Right lobe of liver (tissue), 6 donors: Measurements from ENCODE around the gene NDST4. TPM values are rescaled to one million over a fixed set of nuclear protein-coding genes. Genes with fewer than 3 reads are reported as not detected.

Source experiments
- ATAC-seq, 4 donors: fragments of 200-7000 bp; cut with Tn5 transposase; one replicate each; pipeline ENCODE4 v1.9.1; 2020; ENCODE audit warnings: mild to moderate bottlenecking in 4 of 4, moderate library complexity in 4 of 4
- DNase-seq, 3 donors: peaks; one replicate each; pipeline ENCODE4 v3.0.0-alpha.2; 2020
- H3K27ac ChIP-seq, 3 donors: fragments of 200-600 bp; one replicate each; pipeline ENCODE4 v1.8.0; 2022
- H3K27me3 ChIP-seq, 2 donors: fragments of 200-600 bp; one replicate each; pipeline ENCODE4 v1.8.0; 2022
- H3K36me3 ChIP-seq, 4 donors: fragments of 200-600 bp; sonication (generic) in 1 of 4; one replicate each; pipeline versions ENCODE4 v1.5.1 to v1.8.0; 2017 to 2022; ENCODE audit warnings: control low read depth in 1 of 4
- H3K4me1 ChIP-seq, 4 donors: fragments of 200-600 bp; sonication (generic) in 1 of 4; one replicate each; pipeline versions ENCODE4 v1.5.1 to v1.8.0; 2017 to 2022; ENCODE audit warnings: control low read depth in 1 of 4
- H3K4me3 ChIP-seq, 3 donors: fragments of 200-600 bp; one replicate each; pipeline ENCODE4 v1.8.0; 2022
- H3K9me3 ChIP-seq, 4 donors: fragments of 200-600 bp; sonication (generic) in 1 of 4; one replicate each; pipeline versions ENCODE4 v1.5.1 to v1.8.0; 2017 to 2022; ENCODE audit warnings: control low read depth in 1 of 4
- CTCF ChIP-seq, 4 donors: fragments of 200-600 bp in 3 of 4; fragments of 450-650 bp in 1 of 4; IDR thresholded peaks; one replicate each; pipeline versions ENCODE4 v1.5.1 to v1.8.0; 2016 to 2022; ENCODE audit warnings: antibody characterized with exemption in 4 of 4, mild to moderate bottlenecking in 2 of 4
- POLR2A ChIP-seq: fragments of 450-650 bp; IDR thresholded peaks from one replicate; pipeline ENCODE4 v1.6.1; 2017; ENCODE audit warnings: antibody characterized with exemption, mild to moderate bottlenecking
- WGBS: methylation state at CpG from one replicate; pipeline ENCODE4 v1.1.6; 2018; ENCODE audit warnings: low coverage, low lambda C conversion rate; ENCODE audit not compliant: insufficient coverage; ENCODE audit errors: missing lambda C conversion rate; 5-methylcytosine and 5-hydroxymethylcytosine counted together
- intact Hi-C, 2 donors: fragments of 100-400 bp; cut with DNase I; formaldehyde crosslinking; loops; one replicate each; pipeline versions ENCODE4 v1.11.2 to v1.14.1; 2022
- total RNA-seq, 6 experiments: library from RNA; depleted of rRNA in 2 of 6; stranded (reverse); fragments of >200 nt in 2 of 6; fragmentation: NEBNext Ultra II Directional in 3 of 6; extraction: Animal tissue kit (Norgen Biotek cat#: 25700) in 3 of 6; gene quantifications; one replicate each; pipeline versions ENCODE4 v1.1.0 to v1.2.4, GENCODE V29; 2016 to 2023
- donor health status: DM: no; HTN: yes; CAD: no.
- donor health status: DM: no; HTN: no; CAD: no.
- donor health status: DM: no; HTN: no; CAD: no.
- donor health status: DM: no; HTN: yes; CAD: no.
- donor health status: DM: no; HTN: yes; CAD: no.

NDST4 gene
- total RNA-seq, 6 experiments from 2014 or later, result not detected

- Histone ChIP-seq H3K4me1 (no peaks in the 10 kb centered on the region), H3K4me3 (no peak overlapping the region), H3K9me3 (no peaks in the 10 kb centered on the region), H3K27me3 (no peaks in the 10 kb centered on the region), H3K27ac (no peak overlapping the region), H3K36me3 (no peaks in the 10 kb centered on the region)
- intact Hi-C loops, result no loop called here
- no peak for DNase-seq
- TF ChIP-seq CTCF (IDR thresholded peaks at IDR 0.05) (peak; percentile 50 to 71 (median 66)), POLR2A (no peak)
- peak; percentile 55 to 72 (median 63) for ATAC-seq
- WGBS, result 6% methylated on average over 4 of the region's 4 CpGs
These were observed 22.8 kb downstream of the NDST4 start for GRCh38 chr4:115090483-115091075.

- Histone ChIP-seq H3K27me3 (no peaks in the 10 kb centered on the region), H3K9me3 (no peaks in the 10 kb centered on the region), H3K4me1 (no peaks in the 10 kb centered on the region), H3K4me3 (no peak overlapping the region), H3K27ac (no peak overlapping the region), H3K36me3 (no peaks in the 10 kb centered on the region)
- no peak for ATAC-seq
- 48% methylated on average over 2 of the region's 2 CpGs for WGBS
- TF ChIP-seq CTCF (IDR thresholded peaks at IDR 0.05), result no peak
- no peak for TF ChIP-seq POLR2A
- no peak for DNase-seq
- intact Hi-C loops, result no loop called here
These were observed 30.8 kb downstream of the NDST4 start for GRCh38 chr4:115082633-115083032.

- WGBS, result 45% methylated on average over 7 of the region's 7 CpGs
- Histone ChIP-seq H3K27ac (no peak overlapping the region), H3K27me3 (no peaks in the 10 kb centered on the region), H3K4me3 (no peak overlapping the region), H3K36me3 (no peaks in the 10 kb centered on the region), H3K4me1 (no peaks in the 10 kb centered on the region), H3K9me3 (no peaks in the 10 kb centered on the region)
- TF ChIP-seq POLR2A (no peak), CTCF (IDR thresholded peaks at IDR 0.05) (no peak)
- intact Hi-C loops, result no loop called here
- ATAC-seq (no peak), DNase-seq (no peak)
These were observed 36.7 kb downstream of the NDST4 start for GRCh38 chr4:115076691-115077090.

- Histone ChIP-seq H3K36me3 (no peaks in the 10 kb centered on the region), H3K27ac (no peak overlapping the region), H3K9me3 (no peaks in the 10 kb centered on the region), H3K27me3 (no peaks in the 10 kb centered on the region), H3K4me1 (no peaks in the 10 kb centered on the region), H3K4me3 (no peak overlapping the region)
- ATAC-seq (no peak), DNase-seq (no peak)
- WGBS, result 3% methylated on average over 1 of the region's 1 CpG
- no peak for TF ChIP-seq POLR2A
- TF ChIP-seq CTCF (IDR thresholded peaks at IDR 0.05), result no peak
- intact Hi-C loops, result no loop called here
These were observed 54.9 kb downstream of the NDST4 start for GRCh38 chr4:115058533-115058932.

- Histone ChIP-seq H3K4me3 (no peak overlapping the region), H3K27me3 (no peaks in the 10 kb centered on the region), H3K36me3 (no peaks in the 10 kb centered on the region), H3K9me3 (no peaks in the 10 kb centered on the region), H3K4me1 (no peaks in the 10 kb centered on the region), H3K27ac (no peak overlapping the region)
- ATAC-seq (no peak), DNase-seq (no peak)
- no peak for TF ChIP-seq POLR2A
- intact Hi-C loops, result no loop called here
- WGBS, result 67% methylated on average over 1 of the region's 4 CpGs
These were observed 58.6 kb downstream of the NDST4 start for GRCh38 chr4:115054836-115055235.
